Gastrocnemius medialis (tissue), 4 donors: ENCODE data around the gene KIRREL3.

Experiments
- POLR2A ChIP-seq, 2 donors: fragments of 450-650 bp; IDR thresholded peaks; one replicate each; pipeline ENCODE4 v1.6.1; 2017; ENCODE audit warnings: antibody characterized with exemption in 2 of 2, mild to moderate bottlenecking in 2 of 2, moderate library complexity in 2 of 2
- TF ChIP-seq, protein P1 (sequence below), 5 experiments: fragments of 450-650 bp in 3 of 5; fragments of 200-600 bp in 2 of 5; sonication (generic) in 2 of 5; IDR thresholded peaks in 4 of 5; conservative IDR thresholded peaks in 1 of 5; 1 replicate in 4 of 5; 2 replicates in 1 of 5; pipeline ENCODE4 v1.5.1; 2016 to 2019; ENCODE audit warnings: antibody characterized with exemption in 5 of 5, mild to moderate bottlenecking in 3 of 5, moderate library complexity in 3 of 5

DNA sequence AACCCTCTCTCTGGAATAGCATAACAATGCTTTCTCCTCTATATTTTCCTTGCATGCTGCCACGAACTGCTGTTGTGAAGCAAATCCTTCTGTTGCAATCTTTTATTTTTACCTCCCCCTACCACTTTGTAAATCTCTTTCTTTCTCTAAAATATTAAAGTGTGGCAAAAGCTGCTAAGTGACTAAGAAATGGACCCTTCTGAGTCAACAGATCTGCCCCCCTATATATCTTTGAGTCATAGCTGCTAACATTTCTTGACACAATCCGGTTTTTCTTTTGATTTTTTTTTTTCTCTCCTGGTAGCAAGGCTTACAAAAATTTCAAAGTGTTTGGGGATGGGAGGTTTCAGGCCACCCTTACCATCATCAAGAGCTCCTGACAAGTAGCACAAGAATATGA is 39.0 kb upstream of the KIRREL3 start:
- TF ChIP-seq, protein P1, sequence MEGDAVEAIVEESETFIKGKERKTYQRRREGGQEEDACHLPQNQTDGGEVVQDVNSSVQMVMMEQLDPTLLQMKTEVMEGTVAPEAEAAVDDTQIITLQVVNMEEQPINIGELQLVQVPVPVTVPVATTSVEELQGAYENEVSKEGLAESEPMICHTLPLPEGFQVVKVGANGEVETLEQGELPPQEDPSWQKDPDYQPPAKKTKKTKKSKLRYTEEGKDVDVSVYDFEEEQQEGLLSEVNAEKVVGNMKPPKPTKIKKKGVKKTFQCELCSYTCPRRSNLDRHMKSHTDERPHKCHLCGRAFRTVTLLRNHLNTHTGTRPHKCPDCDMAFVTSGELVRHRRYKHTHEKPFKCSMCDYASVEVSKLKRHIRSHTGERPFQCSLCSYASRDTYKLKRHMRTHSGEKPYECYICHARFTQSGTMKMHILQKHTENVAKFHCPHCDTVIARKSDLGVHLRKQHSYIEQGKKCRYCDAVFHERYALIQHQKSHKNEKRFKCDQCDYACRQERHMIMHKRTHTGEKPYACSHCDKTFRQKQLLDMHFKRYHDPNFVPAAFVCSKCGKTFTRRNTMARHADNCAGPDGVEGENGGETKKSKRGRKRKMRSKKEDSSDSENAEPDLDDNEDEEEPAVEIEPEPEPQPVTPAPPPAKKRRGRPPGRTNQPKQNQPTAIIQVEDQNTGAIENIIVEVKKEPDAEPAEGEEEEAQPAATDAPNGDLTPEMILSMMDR (IDR thresholded peaks at IDR 0.05 in 4 of 5, conservative IDR thresholded peaks at IDR 0.05 in 1 of 5): no peak
- no peak for TF ChIP-seq POLR2A (IDR thresholded peaks at IDR 0.05)
